K562 (cell line): ENCODE results near the gene LRRC39.
"Not testable (repeated sequence)": the region's sequence is repeated elsewhere in the genome, so short reads cannot be mapped to it uniquely, and the experiment has no call there.

ENCODE experiments used
- CTCF ChIP-seq, 3 experiments: IDR thresholded peaks in 2 of 3; conservative IDR thresholded peaks in 1 of 3; 2 replicates each; pipeline ENCODE4 v1.5.1; 2011 to 2012; ENCODE audit warnings: low read length in 3 of 3, mild to moderate bottlenecking in 3 of 3, control low read depth in 2 of 3, improper control_type of control experiment in 1 of 3, inconsistent platforms in 1 of 3, low read depth in 1 of 3, mixed read lengths in 1 of 3, moderate library complexity in 1 of 3; ENCODE audit not compliant: insufficient read depth in 2 of 3
- GTF2A2 ChIP-seq: IDR thresholded peaks from 2 replicates; pipeline ENCODE4 v1.6.1; 2016; ENCODE audit warnings: mild to moderate bottlenecking, missing genetic modification characterization, missing compliant biosample characterization
- MAX ChIP-seq: sonication (generic); formaldehyde crosslinking; IDR thresholded peaks from 2 replicates; pipeline ENCODE4 v1.9.0; 2022; ENCODE audit warnings: mild to moderate bottlenecking, missing genetic modification reagents
- MXI1 ChIP-seq: IDR thresholded peaks from 2 replicates; pipeline ENCODE4 v1.6.1; 2011; ENCODE audit warnings: low read depth, mild to moderate bottlenecking, improper control_type of control experiment, low read length
- POLR2A ChIP-seq: fragments of 450-650 bp; conservative IDR thresholded peaks from 2 replicates; pipeline ENCODE4 v1.6.1; 2016
- POLR2AphosphoS5 ChIP-seq: IDR thresholded peaks from 2 replicates; pipeline ENCODE4 v1.6.1; 2011; ENCODE audit warnings: mild to moderate bottlenecking, low read depth, low read length, moderate library complexity; ENCODE audit not compliant: control insufficient read depth, insufficient read depth
- SP1 ChIP-seq: sonication (generic); formaldehyde crosslinking; IDR thresholded peaks from 2 replicates; pipeline ENCODE4 v1.8.1; 2022; ENCODE audit warnings: mild to moderate bottlenecking, missing genetic modification reagents
- ZNF551 ChIP-seq: fragments of 250-450 bp; sonication (Bioruptor Pico); IDR thresholded peaks from 2 replicates; pipeline ENCODE4 v1.5.0; 2021; ENCODE audit warnings: mild to moderate bottlenecking, moderate library complexity
- ZNF57 ChIP-seq: fragments of 450-650 bp; formaldehyde crosslinking; IDR thresholded peaks from 2 replicates; pipeline ENCODE4 v1.4.0; 2020; ENCODE audit warnings: mild to moderate bottlenecking, moderate library complexity
- ZZZ3 ChIP-seq: fragments of 450-650 bp; IDR thresholded peaks from 2 replicates; pipeline ENCODE4 v1.6.1; 2016; ENCODE audit warnings: antibody characterized with exemption, mild to moderate bottlenecking, moderate library complexity
- TF ChIP-seq, protein P1 (sequence below), 2 experiments: fragments of 200-800 bp in 1 of 2; sonication (Bioruptor generic) in 1 of 2; sonication (generic) in 1 of 2; formaldehyde crosslinking in 1 of 2; IDR thresholded peaks in 1 of 2; conservative IDR thresholded peaks in 1 of 2; 2 replicates each; pipeline versions ENCODE4 v1.5.0 to v1.6.1; 2016 to 2020; ENCODE audit warnings: missing compliant biosample characterization in 1 of 2, missing genetic modification characterization in 1 of 2, missing genetic modification reagents in 1 of 2
- TF ChIP-seq, protein P2 (sequence below): fragments of 450-650 bp; formaldehyde crosslinking; IDR thresholded peaks from 2 replicates; pipeline ENCODE4 v1.4.0; 2022; ENCODE audit warnings: missing genetic modification characterization

DNA sequence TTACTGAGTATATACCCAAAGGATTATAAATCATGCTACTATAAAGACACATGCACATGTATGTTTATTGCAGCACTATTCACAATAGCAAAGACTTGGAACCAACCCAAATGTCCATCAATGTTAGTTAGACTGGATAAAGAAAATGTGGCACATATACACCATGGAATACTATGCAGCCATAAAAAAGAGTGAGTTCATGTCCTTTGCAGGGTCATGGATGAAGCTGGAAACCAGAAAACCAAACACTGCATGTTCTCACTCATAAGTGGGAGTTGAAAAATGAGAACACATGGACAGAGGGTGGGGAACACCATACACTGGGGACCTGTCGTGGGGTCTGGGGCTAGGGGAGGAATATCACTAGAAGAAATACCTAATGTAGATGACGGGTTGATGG lies 27.5 kb upstream of the LRRC39 start:
- TF ChIP-seq CTCF (IDR thresholded peaks at IDR 0.05 in 2 of 3, conservative IDR thresholded peaks at IDR 0.05 in 1 of 3; ENCODE audit: insufficient read depth in 2 of 3, low read depth in 1 of 3, low read length in 3 of 3); ZNF57; MXI1; GTF2A2 (tag); SP1 (CRISPR knock-in tag); POLR2A; MAX (CRISPR knock-in tag); ZNF551; POLR2AphosphoS5; ZZZ3: not testable (repeated sequence)
- TF ChIP-seq, protein P1, sequence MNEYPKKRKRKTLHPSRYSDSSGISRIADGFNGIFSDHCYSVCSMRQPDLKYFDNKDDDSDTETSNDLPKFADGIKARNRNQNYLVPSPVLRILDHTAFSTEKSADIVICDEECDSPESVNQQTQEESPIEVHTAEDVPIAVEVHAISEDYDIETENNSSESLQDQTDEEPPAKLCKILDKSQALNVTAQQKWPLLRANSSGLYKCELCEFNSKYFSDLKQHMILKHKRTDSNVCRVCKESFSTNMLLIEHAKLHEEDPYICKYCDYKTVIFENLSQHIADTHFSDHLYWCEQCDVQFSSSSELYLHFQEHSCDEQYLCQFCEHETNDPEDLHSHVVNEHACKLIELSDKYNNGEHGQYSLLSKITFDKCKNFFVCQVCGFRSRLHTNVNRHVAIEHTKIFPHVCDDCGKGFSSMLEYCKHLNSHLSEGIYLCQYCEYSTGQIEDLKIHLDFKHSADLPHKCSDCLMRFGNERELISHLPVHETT (CRISPR knock-in tag; conservative IDR thresholded peaks at IDR 0.05 in 1 of 2, IDR thresholded peaks at IDR 0.05 in 1 of 2), result not testable (repeated sequence)
- TF ChIP-seq, protein P2, sequence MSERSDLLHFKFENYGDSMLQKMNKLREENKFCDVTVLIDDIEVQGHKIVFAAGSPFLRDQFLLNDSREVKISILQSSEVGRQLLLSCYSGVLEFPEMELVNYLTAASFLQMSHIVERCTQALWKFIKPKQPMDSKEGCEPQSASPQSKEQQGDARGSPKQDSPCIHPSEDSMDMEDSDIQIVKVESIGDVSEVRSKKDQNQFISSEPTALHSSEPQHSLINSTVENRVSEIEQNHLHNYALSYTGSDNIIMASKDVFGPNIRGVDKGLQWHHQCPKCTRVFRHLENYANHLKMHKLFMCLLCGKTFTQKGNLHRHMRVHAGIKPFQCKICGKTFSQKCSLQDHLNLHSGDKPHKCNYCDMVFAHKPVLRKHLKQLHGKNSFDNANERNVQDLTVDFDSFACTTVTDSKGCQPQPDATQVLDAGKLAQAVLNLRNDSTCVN (CRISPR knock-in tag), result not testable (repeated sequence)
